ENCODE measurements around the gene SH3D21. TPM values are rescaled to one million over a fixed set of nuclear protein-coding genes. Genes with fewer than 3 reads are reported as not detected.

SH3D21 gene
- total and polyA plus RNA-seq, 2 donors (not counting 1 experiment from before 2014, with no cell fraction given), result 0.49 to 1.8 TPM

- peaks cover 0 to 29% (median 10%) of the 10 kb centered on the region in 4 experiments for H3K27me3 ChIP-seq (replicated peaks in 1 of 4; ENCODE audit: control extremely low read depth in 1 of 4, control insufficient read depth in 3 of 4, insufficient read depth in 4 of 4, low read length in 3 of 4)
- H3K4me1 Mint-ChIP-seq, result peaks cover 30% of the 10 kb centered on the region
- 31% methylated on average over 57 of the region's 59 CpGs for WGBS (ENCODE audit: insufficient coverage)
- H3K79me2 ChIP-seq (ENCODE audit: control insufficient read depth, insufficient read depth, low read length), result no peaks in the 10 kb centered on the region
- peak overlapping the region; percentile 82 for H3K4me3 Mint-ChIP-seq
- CTCF ChIA-PET, result interaction anchor here (0.7 to 1.6 kb wide), 4 partner anchors 21 to 101 kb away, joined by 3 to 4 read pairs (median 3); no protein-coding TSS in a partner anchor
- H3K9ac ChIP-seq (ENCODE audit: low read length), result peak overlapping the region; percentile 61
- no peak overlapping the region for H3K27ac ChIP-seq (ENCODE audit: low read length in 2 of 2)
- peak overlapping the region; percentile 97 for H3K4me2 ChIP-seq (replicated peaks; ENCODE audit: low read depth, low read length, poor library complexity, severe bottlenecking)
- intact Hi-C loops (cut with micrococcal nuclease), result loop anchor here (5.0 kb wide), 1 partner anchor 46 kb away; no protein-coding TSS in a partner anchor
- H3K36me3 ChIP-seq (replicated peaks in 1 of 2; ENCODE audit: control extremely low read depth in 1 of 2, control insufficient read depth in 1 of 2, extremely low read depth in 1 of 2, insufficient read depth in 2 of 2, low read length in 1 of 2), result no peaks in the 10 kb centered on the region
- peak; percentile 56 for DNase-seq
- no peaks in the 10 kb centered on the region for H3K9me3 Mint-ChIP-seq (ENCODE audit: insufficient read depth)
- peak overlapping the region in 4 of 5 experiments; percentile 53 to 69 (median 56) for H3K4me3 ChIP-seq (ENCODE audit: control extremely low read depth in 1 of 5, extremely low read depth in 1 of 5, insufficient read depth in 1 of 5, low read depth in 2 of 5, low read length in 4 of 5)
- H3K27ac Mint-ChIP-seq, result peak overlapping the region; percentile 17
- H2AFZ ChIP-seq (ENCODE audit: insufficient read depth, low read depth, low read length, poor library complexity, severe bottlenecking), result peak overlapping the region; percentile 75
- POLR2A ChIA-PET, result interaction anchor here (0.7 kb wide), 1 partner anchor 87 kb away, joined by 3 read pairs; no protein-coding TSS in a partner anchor
- H3K9me3 ChIP-seq (ENCODE audit: control extremely low read depth in 1 of 3, control insufficient read depth in 2 of 3, insufficient read depth in 1 of 3, low read length in 2 of 3), result no peaks in the 10 kb centered on the region
- H3K27me3 Mint-ChIP-seq, result peaks cover 10% of the 10 kb centered on the region
- peaks cover 8% of the 10 kb centered on the region for H4K20me1 ChIP-seq (ENCODE audit: control insufficient read depth, insufficient read depth, low read length, poor library complexity, severe bottlenecking)
- H3K4me1 ChIP-seq (ENCODE audit: control insufficient read depth in 2 of 2, insufficient read depth in 2 of 2, low read length in 2 of 2), result peaks cover 33 to 40% of the 10 kb centered on the region in 2 donors
- ATAC-seq (ENCODE audit: low read depth), result peak; percentile 28
- TF ChIP-seq CTCF (IDR thresholded peaks at IDR 0.05), result no peak
- TF ChIP-seq EZH2 (IDR thresholded peaks at IDR 0.05; ENCODE audit: borderline replicate concordance, insufficient read depth, low read depth, low read length, poor library complexity, severe bottlenecking), result no peak
These were observed 15.2 kb downstream of the SH3D21 start for GRCh38 chr1:36321119-36321951.

Data from B cell (primary cell).